Activated CD4-positive, alpha-beta T cell treated with anti-CD3 and anti-CD28 coated beads, Interleukin-10, Interleukin-2, amounts not matched to agents 100 ng/mL and 50 ng/mL, durations not matched to agents 16 hours and 8 hours (primary cell): ENCODE results near the gene TMC1.
"Not testable (repeated sequence)": the region's sequence is repeated elsewhere in the genome, so short reads cannot be mapped to it uniquely, and the experiment has no call there.

Experiments
- DNase-seq: peaks from one replicate; pipeline ENCODE4 v3.0.0-alpha.2; 2020

The TMC1 gene

DNA sequence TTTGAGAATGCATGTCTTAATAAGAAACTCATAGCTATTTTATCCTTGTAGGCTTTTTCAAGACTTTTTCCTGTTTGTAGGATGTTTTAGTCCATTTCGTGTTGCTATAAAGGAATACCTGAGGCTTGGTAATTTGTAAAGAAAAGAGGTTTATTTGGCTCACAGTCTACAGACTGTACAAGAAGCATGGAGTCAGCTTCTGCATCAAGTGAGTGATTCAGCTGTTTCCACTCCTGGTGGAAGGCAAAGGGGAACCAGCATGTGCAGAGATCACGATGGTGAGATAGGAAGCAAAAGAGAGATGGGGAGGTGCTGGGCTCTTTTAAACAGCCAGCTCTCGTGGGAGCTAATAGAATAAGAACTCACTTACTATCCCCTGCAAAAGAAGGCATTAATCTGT lies 254.2 kb downstream of the TMC1 start:
- no peak for DNase-seq

DNA sequence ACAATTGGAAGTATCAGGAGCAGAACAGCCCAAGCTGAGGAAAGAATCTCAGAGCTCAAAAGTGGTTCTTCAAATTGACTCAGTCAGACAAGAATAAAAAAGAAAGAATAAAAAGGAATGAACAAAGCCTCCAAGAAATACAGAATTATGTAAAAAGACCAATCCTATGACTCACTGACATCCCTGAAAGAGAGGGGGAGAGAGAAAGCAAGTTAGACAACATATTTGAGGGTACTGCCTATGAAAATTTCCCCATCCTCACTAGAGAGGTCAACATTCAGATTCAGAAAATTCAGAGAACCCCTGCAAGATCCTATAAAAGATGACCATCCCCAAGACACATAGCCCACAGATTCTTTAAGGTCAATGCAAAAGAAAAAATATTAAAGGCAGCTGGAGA lies 258.2 kb downstream of the TMC1 start:
- no peak for DNase-seq

DNA sequence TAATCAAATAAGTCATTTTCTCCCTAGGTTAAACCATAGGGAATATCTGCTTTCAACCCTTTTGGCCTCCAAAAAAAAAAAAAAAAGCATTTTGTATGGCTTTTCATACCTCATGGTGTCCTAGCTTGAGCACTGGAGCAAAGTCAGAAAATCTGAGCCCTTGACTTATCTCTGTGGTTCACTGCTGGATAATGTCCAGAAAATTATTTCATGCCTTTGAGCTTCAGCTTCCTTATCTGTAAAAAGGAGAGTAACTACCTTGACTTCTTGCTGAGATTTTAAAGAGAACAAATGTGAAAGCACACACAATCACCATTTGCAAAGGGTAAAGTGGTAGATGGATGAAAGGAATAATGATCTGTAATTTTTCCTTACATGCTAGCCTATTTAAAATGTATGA lies 265.5 kb downstream of the TMC1 start:
- no peak for DNase-seq

DNA sequence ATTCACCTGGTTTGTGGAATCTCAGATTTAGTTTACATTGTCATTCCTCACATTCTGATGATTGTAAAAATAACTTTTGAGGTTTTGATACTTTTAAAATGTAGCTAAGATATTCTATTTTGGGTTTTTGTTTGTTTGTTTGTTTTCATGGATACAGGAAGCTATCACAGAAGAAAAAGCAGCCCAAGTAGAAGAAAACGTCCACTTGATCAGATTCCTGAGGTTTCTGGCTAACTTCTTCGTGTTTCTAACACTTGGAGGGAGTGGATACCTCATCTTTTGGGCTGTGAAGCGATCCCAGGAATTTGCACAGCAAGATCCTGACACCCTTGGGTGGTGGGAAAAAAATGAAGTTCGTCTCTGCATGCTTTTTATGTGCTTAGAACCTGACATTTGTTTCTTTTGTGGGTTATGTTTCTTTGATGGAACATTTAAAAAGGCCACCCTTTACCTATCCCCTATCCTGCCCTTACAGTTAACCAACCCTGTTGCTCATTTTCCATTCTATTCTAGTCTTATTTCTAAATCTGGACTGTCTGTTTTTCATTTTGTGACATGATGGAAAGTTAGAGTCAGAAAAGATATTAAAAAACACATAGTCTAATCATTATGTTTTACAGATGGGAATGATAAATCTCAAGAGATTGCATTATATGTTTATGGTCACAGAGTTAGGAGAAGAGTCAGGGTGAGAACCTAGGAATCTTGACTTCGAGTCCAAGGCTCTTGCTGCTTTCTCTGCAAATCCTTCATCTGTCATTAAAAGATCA lies 267.7 kb downstream of the TMC1 start:
- no peak for DNase-seq

DNA sequence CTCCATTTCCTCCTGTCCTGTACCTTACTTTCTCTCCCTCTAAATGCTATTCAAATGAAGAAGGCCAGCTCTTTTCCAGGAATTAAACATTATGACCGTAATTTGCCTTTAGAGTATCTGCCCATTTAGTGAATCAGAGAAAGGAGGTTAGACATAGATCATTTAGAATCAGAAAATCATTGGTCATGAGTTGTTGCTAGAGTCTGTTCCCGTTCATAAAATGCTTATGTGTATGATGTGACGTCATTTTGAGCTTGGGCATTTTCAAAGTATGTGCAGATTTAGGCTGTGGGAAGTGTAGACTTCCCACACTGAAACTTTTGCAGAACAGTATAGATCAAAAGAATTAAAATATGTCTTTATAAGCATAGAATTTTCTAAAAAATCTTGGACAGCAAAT lies 268.5 kb downstream of the TMC1 start:
- no peak for DNase-seq

DNA sequence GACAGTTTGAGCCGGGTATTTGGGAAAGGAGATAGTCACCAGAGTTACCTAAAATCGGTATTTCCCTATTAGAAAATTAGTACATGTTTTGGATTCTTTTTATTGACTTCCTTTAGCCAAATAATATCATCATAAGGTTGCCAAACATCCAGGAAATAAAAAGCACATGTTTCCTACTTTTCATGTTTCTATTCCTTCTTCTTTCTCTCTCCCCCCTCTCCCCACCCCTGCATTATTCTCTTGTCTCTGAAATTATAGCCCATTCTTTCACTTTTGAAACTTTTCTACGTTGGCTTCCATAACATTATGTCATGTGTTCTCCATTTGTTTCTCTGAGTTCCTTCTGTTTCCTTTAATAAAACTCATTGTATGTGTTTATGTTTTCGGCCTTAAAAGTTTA lies 269.6 kb downstream of the TMC1 start:
- DNase-seq = no peak

DNA sequence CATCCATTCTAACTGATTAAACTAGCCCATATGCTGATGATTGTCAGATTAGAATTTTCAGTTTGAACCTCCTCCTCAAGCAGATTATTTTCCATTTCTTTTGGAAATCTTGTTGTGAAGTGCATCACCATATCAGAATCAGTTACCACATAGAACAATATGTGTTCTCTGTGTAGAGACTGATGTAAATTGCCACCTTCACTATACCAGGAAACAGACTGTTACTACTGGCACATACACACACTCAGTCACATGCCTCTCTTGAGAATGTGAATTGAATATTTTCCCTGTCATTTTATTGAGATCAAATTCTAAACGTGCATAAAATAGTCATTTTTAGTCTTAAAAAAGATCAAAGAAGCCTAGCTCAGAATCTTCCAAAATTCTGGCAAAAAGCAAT lies 270.0 kb downstream of the TMC1 start:
- DNase-seq = no peak

DNA sequence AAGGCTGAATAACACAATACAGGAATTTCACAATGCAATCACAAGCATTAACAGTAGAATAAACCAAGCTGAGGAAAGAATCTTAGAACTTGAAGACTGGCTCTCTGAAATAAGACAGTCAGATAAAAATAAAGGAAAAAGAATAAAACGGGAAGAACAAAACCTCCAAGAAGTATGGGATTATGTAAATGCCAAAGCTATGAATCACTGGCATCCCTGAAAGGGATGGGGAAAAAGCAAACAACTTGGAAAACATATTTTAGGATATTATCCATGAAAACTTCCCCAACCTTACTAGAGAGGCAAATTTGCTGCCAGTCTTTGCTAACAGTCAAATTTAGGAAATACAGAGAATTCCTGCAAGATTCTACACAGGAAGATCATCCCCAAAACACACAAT lies 273.5 kb downstream of the TMC1 start:
- no peak for DNase-seq

DNA sequence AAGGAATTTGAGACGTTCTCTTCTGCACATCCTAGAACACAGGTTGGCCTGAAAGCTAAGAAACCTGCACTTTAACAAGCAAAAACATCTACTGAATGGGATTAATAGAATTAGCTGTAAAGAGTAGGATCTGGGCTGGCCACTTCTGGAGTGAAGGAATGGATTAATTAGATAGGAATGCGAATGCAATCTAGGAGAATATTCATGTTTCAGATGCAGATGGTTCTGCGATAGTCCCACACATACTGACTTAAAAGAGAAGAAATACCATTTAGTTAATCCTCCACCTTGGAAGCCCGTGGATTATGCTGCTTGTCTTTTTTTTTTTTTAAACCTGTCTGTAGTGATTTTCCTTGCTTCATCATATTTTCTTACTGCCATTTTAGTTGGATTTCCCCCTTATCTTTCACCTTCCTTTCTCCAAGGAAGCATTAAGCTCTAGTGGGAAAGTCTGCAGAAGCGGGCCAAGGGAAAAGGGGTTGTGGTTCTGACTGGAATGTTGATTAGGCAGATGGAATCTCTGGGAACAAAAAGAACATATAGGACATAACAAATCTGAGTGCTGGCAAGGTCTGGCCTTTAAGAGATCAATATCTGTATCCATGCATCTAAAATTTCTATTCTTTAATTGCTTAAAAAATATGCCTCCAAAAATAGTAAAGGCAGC lies 279.1 kb downstream of the TMC1 start:
- DNase-seq = no peak

DNA sequence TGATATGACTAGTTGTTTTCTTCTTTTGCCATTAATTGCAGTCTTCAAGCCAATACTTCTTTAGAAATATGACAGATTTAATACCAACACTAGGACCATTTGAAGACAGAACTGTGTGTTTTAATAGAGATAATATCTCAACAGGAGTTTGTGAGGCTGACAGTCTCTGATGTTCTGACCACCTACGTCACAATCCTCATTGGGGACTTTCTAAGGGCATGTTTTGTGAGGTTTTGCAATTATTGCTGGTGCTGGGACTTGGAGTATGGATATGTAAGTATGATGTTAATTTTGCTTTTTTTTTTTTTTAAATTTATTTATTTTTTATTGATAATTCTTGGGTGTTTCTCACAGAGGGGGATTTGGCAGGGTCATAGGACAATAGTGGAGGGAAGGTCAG lies 283.8 kb downstream of the TMC1 start:
- DNase-seq = no peak

DNA sequence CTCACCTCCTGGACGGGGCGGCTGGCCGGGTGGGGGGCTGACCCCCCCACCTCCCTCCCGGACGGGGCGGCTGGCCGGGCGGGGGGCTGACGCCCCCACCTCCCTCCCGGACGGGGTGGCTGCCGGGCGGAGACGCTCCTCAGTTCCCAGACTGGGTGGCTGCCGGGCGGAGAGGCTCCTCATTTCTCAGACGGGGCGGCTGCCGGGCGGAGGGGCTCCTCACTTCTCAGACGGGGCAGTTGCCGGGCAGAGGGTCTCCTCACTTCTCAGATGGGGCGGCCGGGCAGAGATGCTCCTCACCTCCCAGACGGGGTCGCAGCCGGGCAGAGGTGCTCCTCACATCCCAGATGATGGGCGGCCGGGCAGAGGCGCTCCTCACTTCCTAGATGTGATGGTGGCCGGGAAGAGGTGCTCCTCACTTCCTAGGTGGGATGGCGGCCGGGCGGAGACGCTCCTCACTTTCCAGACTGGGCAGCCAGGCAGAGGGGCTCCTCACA lies 285.0 kb downstream of the TMC1 start:
- not testable (repeated sequence) for DNase-seq

DNA sequence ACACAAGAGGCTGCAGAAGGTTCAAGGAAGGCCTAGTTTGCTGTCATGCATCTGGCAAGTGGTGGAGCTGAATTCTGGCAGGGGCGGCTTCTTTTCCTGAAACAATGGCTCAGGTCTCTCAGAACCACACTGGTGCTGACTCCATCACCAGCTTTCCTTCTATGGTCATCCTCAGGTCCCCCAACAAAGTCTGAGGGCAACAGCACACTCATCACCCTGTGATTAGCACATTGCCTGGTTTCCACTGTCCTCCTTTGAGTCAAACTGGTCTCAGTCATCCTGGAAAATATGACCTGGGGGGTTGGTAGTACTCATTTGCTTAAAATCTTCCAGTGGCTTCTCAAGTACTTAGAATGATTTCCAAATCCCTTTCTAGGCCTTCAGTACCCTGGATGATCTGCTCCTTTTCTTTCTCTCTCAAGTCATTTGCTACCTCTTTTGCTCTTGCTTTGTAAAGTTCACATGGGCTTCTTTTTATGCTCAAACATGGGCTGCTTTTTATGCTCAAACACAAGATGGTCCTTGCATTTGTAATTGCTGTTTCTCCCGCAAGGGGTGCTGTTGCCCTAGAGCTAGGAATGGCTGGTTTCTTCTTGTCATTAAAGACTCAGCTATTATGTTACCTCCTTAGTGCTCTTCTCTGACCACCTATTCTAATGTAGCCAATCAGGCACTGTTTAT lies 286.5 kb downstream of the TMC1 start:
- peak; percentile 5 for DNase-seq

DNA sequence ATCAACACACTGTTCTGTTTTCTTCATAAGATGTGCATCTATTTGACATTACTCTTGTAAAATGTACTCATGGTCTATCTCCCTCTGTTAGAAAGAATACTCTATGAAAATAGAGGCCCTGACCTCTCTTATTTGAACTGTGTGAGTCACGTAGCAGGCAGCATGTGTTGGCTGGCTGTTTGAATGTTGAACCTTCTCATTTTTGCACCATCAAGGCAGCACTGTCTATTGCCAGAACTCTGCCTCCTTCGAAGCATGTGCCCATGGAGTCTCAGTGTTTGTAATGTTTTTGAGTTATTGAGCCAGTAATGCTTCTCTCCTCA lies 287.0 kb downstream of the TMC1 start:
- DNase-seq = no peak

DNA sequence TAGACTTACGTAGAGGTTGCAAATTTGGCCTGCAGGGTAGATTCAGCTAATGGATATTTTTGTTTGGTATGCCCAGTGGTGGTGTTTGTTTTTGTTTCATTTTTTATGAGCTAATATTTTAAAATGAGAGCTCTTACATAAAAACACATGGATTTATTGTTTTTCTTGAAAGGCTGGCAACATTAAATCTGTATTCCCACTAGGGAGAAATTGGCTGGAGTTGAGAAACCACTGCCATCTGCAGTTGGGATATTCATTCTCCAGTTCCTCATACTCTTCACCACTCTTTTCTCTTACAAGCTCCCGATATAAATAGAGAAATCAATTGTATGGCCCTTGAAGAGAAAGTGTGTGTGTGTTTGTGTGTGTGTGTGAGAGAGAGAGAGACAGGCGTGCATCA lies 288.2 kb downstream of the TMC1 start:
- no peak for DNase-seq

DNA sequence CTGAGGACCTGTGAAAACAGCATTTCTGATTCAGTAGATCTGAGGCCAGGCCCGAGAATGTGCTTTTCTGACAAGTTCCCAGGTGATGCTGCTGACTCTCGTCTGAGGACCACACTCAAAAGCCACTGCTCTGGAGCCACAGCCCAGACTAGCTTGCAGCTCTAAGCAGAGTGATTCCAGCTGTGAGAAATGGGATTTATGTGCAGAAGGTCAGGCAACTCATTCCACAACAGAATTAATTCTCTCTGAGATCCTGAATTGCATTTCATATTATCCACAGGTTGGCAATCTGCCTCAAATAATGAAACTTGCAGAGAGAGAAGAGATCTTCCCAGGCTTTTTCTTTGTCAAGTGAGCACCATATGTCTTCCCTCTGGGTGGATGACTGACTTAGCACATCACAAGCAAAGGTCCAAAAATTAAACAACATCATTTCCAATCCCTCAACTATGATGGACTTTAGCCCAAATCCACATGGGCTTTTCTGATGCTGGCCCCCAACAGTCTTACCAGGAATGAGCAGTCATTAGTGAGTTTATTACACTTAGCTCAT lies 291.2 kb downstream of the TMC1 start:
- no peak for DNase-seq

DNA sequence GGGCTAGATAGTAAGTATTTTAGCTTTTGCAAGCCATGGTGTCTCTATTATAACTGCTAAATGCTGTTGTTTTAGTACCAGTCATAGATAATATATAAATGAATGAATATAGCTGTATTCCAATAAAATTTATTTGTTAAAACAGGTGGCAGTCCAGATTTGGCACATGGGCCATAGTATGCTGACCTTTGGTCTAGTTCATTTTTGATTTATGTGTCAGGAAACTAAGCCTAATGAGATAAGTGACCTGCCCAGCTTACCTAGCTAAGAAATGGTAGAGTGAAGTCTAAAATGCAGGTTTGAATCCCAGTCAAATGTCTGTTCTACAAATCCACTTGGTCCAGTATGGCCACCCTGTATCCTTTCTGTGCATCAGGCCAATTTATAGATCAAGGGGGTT lies 292.1 kb downstream of the TMC1 start:
- DNase-seq = no peak

DNA sequence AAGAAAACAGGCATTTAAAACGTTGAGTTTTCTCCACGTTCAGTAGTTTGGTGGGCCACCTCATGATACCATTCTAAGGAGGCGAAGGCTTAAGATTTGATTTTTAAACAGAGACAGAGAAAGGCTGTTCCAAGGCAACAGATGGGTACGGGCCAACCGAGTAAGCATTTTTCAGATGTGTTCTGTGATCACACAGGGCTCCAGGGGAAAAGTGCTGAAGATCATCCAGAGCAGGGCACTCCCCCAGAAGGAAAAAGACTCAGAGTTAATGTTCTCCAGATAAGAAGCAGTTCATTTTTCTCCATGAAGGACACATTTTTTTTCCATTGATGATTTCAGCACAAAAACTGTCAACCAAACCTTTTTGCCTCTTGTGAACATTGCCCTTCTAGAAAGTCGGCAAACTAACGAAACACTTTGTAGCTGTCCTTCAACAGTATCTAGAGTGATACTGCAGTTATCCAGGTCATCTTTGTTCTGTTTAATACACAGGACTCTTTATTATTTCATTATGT lies 292.7 kb downstream of the TMC1 start:
- no peak for DNase-seq

DNA sequence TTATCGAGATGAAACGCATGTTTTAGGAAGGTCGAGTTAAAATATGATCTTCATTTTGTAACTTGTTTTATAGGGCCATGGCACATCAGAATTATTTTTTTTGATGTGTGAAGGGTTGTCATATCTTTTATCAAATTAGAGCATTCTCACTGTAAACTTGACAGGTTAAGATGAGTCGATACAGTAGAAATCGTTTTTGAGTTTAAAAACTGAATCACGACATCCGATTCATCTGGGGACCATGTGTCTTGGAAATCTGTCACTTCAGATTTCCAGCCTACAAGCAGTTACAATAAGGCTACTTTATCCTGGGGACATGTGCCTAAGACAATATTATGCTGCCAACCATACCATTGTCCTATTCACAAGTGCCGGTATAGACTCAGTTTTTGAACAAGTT lies 295.3 kb downstream of the TMC1 start:
- no peak for DNase-seq

DNA sequence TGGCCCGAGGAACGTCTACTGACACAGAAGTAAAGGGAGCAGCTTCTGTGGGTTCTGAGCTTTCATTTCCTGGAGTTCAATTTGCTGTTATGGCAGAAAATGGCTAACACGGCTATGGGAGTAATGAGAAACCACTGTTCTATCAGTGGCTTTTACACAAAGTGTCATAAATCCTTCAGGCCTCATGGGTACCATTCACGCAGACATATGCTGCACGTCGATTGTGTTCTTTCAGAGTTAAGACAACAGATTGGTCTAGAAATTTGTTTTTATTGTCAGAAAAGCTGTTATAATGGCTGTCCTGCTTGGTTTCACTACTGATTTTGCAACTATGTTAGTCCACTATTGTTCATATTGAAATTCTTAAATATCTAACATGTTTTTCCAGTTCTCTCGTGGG lies 296.0 kb downstream of the TMC1 start:
- no peak for DNase-seq

DNA sequence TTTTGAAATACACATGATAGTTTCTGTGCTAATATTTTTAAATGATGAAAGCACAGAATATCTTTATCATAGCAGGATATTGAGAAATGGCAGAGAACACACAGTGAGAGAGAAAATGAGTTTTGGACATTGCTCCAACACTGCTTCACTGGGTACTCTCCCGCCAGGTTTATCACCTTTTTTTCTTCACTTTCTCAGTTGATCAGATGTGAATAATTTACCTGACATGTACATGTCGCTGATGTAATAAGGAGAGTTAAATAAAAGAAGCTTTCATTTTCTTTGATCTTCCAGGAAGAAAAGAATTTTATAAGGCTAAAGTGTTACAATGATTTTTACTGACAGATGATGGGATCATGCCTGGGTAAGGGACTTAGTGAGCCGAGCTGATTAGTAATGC lies 297.0 kb downstream of the TMC1 start:
- no peak for DNase-seq

DNA sequence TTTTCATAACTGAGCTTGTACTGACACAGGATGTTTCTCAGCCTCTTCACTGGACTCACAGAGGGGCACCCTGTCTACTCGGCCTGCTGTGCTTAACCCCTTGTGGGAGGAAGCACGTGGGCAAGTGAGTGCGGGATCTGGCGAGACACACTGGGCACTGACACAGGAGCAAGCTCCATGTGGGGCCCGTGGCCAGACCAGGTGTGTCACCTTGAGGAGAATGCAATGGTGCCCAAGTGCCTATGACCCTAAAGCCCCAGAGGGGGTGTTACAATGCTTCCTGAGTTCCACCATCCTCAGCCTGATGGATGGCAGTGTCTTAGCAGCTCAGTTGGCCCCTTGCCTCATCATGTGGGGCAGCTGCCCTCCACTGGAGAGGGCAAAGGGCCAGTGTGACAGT lies 302.6 kb downstream of the TMC1 start:
- DNase-seq = no peak

DNA sequence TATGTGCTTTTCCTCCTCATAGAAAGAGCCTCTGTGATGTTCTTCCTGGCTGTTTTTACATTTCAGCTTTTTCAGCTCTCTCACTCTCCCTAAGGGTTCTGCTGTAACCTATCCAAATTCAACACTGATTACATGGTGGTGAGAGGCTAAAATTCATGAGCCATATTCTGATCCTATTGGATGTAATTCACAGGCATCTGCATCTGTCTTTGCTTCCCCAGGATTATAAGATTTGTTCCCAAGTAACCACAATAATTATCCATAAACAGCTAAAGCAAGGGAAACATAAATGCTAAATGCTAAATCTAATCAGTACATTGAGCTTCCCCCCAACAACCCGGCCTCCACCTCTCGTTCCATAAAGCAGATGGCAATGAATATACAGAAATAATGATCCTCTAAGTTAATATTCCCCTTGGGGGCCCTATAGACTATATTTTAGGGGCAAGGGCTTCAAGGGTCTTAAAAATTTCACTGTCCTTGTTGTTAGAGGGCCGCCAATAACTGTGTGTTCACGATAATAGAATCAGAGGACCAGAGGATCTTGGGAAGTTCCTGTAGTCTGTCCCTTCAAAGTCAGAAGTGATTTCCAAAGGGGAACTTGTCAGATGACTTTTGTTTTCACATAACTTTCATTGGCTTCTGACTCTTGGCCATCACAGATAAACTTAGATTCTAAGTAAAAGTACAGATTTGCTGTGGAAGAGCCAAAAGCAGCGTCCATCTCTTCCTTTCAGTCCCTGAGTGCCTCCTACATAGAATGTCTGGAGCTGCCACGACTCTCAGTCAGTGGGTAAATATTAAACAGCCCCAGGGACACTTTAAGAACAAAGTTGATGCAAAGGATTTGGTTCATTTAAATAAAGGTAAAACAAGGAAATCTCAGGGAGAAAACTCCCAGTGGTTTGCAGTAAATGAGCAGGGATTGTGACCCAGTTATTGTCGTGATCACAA lies 305.9 kb downstream of the TMC1 start:
- no peak for DNase-seq
